DMS53 treated with DMSO at 0.1 percent for 48 hours (cell line): ENCODE measurements around the gene OGT.
"Not testable (repeated sequence)": the region's sequence is repeated elsewhere in the genome, so short reads cannot be mapped to it uniquely, and the experiment has no call there.

ENCODE experiments used
- DNase-seq: peaks from one replicate; lab custom pipeline; 2025; ENCODE audit not compliant: unreplicated experiment; lab: John Stamatoyannopoulos, UW

OGT gene

GRCh38 chrX:71579990-71580380, 47.1 kb downstream of the OGT start:
- DNase-seq = no peak

- DNase-seq = no peak
Observed at GRCh38 chrX:71581210-71581609, 48.3 kb downstream of the OGT start.

- DNase-seq = no peak
Observed at GRCh38 chrX:71586929-71587328, 54.0 kb downstream of the OGT start.

- not testable (repeated sequence) for DNase-seq
Observed at GRCh38 chrX:71593210-71593609, 60.3 kb downstream of the OGT start.

- no peak for DNase-seq
Observed at GRCh38 chrX:71599965-71600364, 67.1 kb downstream of the OGT start.

- DNase-seq = no peak
Observed at GRCh38 chrX:71603618-71604017, 70.7 kb downstream of the OGT start.

GRCh38 chrX:71604141-71604540, 71.2 kb downstream of the OGT start:
- no peak for DNase-seq

GRCh38 chrX:71604796-71605568, 72.1 kb downstream of the OGT start:
- no peak for DNase-seq

- no peak for DNase-seq
Observed at GRCh38 chrX:71606536-71607216, 73.8 kb downstream of the OGT start.

- DNase-seq = no peak
Observed at GRCh38 chrX:71607488-71607887, 74.6 kb downstream of the OGT start.

- no peak for DNase-seq
Observed at GRCh38 chrX:71609095-71609750, 76.3 kb downstream of the OGT start.

GRCh38 chrX:71611736-71612135, 78.8 kb downstream of the OGT start:
- not testable (repeated sequence) for DNase-seq

GRCh38 chrX:71612256-71612655, 79.4 kb downstream of the OGT start:
- no peak for DNase-seq

- DNase-seq = no peak
Observed at GRCh38 chrX:71615056-71615455, 82.2 kb downstream of the OGT start.

- DNase-seq = no peak
Observed at GRCh38 chrX:71615954-71616353, 83.0 kb downstream of the OGT start.

- DNase-seq = no peak
Observed at GRCh38 chrX:71616672-71617529, 84.0 kb downstream of the OGT start.

- no peak for DNase-seq
Observed at GRCh38 chrX:71617742-71618141, 84.8 kb downstream of the OGT start.

GRCh38 chrX:71618303-71618721, 85.4 kb downstream of the OGT start, which contains the start of gene CXCR3:
CXCR3 (minus strand) TSS chrX:71618511; CDS start chrX:71618449, 62 bp downstream.
- DNase-seq = no peak

- no peak for DNase-seq
Observed at GRCh38 chrX:71618787-71619186, 85.9 kb downstream of the OGT start.

GRCh38 chrX:71619193-71619592, 86.3 kb downstream of the OGT start:
- no peak for DNase-seq

GRCh38 chrX:71619986-71620385, 87.1 kb downstream of the OGT start:
- no peak for DNase-seq
